ENCODE data around the gene THSD7B.

The THSD7B gene

DNA sequence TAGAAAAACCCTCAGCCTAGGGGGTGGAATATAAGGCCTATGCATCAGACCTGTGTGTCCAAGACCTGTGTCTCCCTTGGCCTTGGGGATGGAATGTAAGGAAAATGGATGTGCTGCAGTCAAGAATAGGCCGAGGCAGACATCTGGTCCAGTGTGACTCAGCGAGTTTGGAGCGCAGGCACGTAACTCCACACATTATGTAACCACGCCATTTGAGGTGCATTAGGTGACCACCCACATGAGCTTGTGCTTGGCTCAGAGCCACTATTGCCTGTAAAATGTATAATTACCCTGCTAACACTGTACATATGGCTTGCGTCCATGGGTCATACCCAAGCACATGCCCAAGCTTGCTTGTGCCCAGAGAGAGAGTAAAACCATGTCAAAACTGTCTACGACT, 618.0 kb downstream of the THSD7B start:
- TF ChIP-seq, protein P1, sequence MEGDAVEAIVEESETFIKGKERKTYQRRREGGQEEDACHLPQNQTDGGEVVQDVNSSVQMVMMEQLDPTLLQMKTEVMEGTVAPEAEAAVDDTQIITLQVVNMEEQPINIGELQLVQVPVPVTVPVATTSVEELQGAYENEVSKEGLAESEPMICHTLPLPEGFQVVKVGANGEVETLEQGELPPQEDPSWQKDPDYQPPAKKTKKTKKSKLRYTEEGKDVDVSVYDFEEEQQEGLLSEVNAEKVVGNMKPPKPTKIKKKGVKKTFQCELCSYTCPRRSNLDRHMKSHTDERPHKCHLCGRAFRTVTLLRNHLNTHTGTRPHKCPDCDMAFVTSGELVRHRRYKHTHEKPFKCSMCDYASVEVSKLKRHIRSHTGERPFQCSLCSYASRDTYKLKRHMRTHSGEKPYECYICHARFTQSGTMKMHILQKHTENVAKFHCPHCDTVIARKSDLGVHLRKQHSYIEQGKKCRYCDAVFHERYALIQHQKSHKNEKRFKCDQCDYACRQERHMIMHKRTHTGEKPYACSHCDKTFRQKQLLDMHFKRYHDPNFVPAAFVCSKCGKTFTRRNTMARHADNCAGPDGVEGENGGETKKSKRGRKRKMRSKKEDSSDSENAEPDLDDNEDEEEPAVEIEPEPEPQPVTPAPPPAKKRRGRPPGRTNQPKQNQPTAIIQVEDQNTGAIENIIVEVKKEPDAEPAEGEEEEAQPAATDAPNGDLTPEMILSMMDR (IDR thresholded peaks at IDR 0.05; ENCODE audit: control extremely low read depth, extremely low read depth, low read depth, missing control alignments), result no peak
- no peak for DNase-seq (ENCODE audit: extremely low spot score)
- POLR2A ChIA-PET, result no interaction called here
- CTCF ChIA-PET, result no interaction called here

DNA sequence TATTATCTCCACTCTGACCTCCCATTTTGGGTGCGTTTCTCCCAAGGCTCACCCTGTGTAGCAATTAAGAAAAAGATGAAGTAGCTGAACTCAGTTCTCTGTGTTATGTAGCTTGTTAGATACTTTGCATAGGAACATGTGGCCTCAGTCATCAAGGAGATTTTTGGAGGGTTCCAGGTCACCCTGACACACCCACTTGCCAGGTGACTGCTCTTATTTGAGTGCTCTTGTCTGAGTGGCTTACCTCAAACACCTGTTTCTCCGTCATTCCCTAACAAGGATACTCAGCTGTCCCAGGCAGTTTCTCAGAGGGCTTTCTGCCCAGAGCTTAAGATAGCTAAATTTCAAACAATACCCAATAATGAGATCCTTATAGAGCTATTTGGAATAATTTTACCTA, 621.7 kb downstream of the THSD7B start:
- CTCF ChIA-PET, result no interaction called here

DNA sequence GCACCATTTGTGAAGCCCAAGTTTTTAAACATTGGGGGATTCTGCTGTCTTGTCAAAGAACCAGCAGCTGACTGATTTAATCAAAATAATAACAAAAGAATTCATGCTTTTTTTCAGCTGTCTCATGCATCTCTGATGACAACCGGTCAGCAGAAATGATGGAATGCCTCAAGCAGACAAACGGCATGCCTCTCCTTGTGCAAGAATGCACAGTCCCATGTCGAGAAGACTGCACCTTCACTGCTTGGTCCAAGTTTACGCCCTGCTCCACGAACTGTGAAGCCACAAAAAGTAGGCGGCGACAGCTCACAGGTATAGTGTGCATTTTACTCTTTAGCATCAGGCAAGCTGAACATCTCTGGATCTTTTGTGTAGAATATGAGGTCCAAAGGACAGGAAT, 640.2 kb downstream of the THSD7B start:
- ChIA-PET POLR2A (no interaction called here), CTCF (no interaction called here)
- TF ChIP-seq, protein P1 (IDR thresholded peaks at IDR 0.05; ENCODE audit: control extremely low read depth, extremely low read depth, low read depth, missing control alignments), result no peak
- no peak for DNase-seq (ENCODE audit: extremely low spot score)

More for the DNA sequence above, 621.7 kb downstream of the THSD7B start:
- POLR2A ChIA-PET, result no interaction called here
- no peak for DNase-seq (ENCODE audit: extremely low spot score)
- TF ChIP-seq, protein P1 (IDR thresholded peaks at IDR 0.05; ENCODE audit: control extremely low read depth, extremely low read depth, low read depth, missing control alignments), result no peak

DNA sequence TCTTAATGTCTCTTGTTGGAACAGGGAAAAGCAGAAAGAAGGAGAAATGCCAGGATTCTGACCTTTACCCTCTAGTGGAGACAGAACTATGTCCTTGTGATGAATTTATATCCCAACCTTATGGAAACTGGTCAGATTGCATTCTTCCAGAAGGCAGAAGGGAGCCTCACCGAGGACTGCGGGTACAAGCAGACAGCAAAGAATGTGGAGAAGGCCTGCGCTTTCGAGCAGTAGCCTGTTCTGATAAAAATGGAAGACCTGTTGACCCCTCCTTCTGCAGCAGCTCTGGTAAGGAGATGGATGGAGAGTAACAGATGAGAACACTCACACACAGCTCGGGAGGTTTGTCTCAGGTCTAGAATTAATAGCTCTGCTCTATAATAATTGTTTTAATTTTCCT, 646.2 kb downstream of the THSD7B start:
- POLR2A ChIA-PET, result no interaction called here
- no peak for DNase-seq (ENCODE audit: extremely low spot score)
- TF ChIP-seq, protein P1 (IDR thresholded peaks at IDR 0.05; ENCODE audit: control extremely low read depth, extremely low read depth, low read depth, missing control alignments), result no peak

DNA sequence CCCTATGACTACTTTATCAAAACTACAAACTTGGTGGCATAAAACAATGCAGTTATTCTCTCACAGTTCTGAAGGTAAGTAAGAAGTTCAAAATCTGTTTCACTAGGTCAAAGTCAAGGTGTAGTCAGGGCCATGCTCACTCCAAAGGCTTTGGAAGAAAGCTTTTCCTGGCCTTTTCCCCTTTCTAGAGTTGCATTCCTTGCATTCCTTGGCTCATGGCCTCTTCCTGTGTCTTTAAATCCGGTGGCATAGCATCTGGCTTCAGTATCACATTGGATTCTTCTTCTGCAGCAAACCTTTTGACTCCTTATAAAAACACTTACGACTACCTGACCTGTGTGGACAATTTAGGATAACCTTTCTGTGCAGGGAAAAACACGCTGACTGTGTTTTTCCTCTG, 655.4 kb downstream of the THSD7B start:
- CTCF ChIA-PET, result no interaction called here
- DNase-seq (ENCODE audit: extremely low spot score), result no peak
- POLR2A ChIA-PET, result no interaction called here
- TF ChIP-seq, protein P1 (IDR thresholded peaks at IDR 0.05; ENCODE audit: control extremely low read depth, extremely low read depth, low read depth, missing control alignments), result no peak

More for the DNA sequence above, 646.2 kb downstream of the THSD7B start:
- CTCF ChIA-PET, result no interaction called here

DNA sequence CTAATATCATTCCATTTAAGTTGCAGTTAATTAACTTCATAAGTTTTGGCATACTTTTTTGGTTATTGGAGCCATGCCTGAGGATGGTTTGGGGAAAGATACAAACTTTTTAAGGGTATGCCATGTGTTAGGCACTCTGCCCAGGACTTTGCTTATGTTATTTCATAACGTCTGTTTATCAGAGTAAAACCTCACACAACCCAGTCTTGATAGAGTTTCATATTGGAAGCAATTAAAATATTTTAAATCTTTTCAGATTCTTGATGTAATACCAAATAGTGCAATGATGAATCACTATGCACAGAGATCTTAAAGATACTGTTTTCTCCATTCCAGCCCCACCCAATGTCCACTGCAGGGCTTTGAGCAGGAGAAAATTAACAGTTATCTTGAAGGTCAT, 669.8 kb downstream of the THSD7B start:
- ChIA-PET POLR2A (no interaction called here), CTCF (no interaction called here)
- no peak for DNase-seq (ENCODE audit: extremely low spot score)
- TF ChIP-seq, protein P1 (IDR thresholded peaks at IDR 0.05; ENCODE audit: control extremely low read depth, extremely low read depth, low read depth, missing control alignments), result no peak

DNA sequence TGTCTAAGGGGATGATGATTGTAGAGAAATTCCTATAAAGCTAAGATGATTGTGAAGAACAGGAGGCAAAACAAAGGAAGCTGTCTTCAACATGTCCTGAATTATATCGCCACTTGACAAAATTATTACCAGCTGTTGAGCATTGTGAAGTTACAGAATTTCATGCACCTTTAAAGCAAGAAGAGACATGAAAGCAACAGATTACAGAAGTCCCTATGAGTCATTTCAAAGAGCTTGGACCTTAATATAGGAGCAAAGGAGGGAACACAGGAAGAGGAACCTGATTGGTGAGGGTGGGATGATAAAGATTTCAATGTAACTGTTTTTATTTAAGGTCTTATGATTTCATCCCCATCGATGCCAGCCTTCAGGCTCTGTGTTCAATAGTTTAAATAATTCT, 672.0 kb downstream of the THSD7B start:
- POLR2A ChIA-PET, result no interaction called here
- TF ChIP-seq, protein P1 (IDR thresholded peaks at IDR 0.05; ENCODE audit: control extremely low read depth, extremely low read depth, low read depth, missing control alignments), result no peak
- DNase-seq (ENCODE audit: extremely low spot score), result no peak
- CTCF ChIA-PET, result interaction anchor here (1.0 to 1.3 kb wide), 2 partner anchors 30 to 36 kb away, joined by 3 to 4 read pairs; no protein-coding TSS in a partner anchor

All from GM10248 (cell line).